Measurements from ENCODE around the gene PITPNC1. TPM values are rescaled to one million over a fixed set of nuclear protein-coding genes. Genes with fewer than 3 reads are reported as not detected.

Gene PITPNC1
- total RNA-seq, 1 experiment from 2014 or later = 37.5 TPM

DNA sequence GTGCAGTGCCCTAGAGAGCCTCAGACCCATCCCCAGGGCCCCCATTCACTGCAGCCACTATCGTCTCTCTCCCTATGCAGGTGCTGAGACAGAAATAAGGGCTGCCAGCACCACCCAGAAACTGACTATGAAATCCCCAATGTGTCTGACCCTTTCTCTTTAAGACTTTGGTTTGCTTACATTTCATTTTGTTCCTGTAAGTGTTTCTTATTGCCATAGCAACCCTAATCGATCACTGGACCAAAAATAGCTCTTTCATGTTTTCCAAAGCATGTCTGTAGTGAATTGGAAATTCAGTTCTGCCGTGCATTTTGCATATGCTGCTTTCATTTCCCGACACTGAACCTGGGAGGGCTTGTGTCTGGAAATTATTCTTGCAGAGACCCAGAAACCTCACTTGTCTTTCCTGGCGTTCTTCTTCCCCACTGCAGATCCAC lies 192.0 kb downstream of the PITPNC1 start:
- Mint-ChIP-seq H3K4me3 (no peak overlapping the region), H3K27ac (no peak overlapping the region), H3K36me3 (ENCODE audit: insufficient read depth in 1 of 3, low read depth in 3 of 3) (peaks cover 0 to 28% (median 0%) of the 10 kb centered on the region in 3 experiments; a peak in 4 of 7 replicates), H3K4me1 (peaks cover 4 to 10% of the 10 kb centered on the region in 2 experiments; a peak in 2 of 4 replicates), H3K9me3 (peaks cover 0 to 2% of the 10 kb centered on the region in 2 experiments; a peak in 1 of 5 replicates), H3K27me3 (ENCODE audit: low read depth) (no peaks in the 10 kb centered on the region)
- H3K79me2 ChIP-seq (ENCODE audit: insufficient read depth, low read length) = no peaks in the 10 kb centered on the region
- no peak overlapping the region for H2BK15ac ChIP-seq (ENCODE audit: low read depth, low read length)
- no peak overlapping the region for H2BK20ac ChIP-seq (ENCODE audit: low read depth, low read length, poor library complexity, severe bottlenecking)
- no peak overlapping the region for H3K18ac ChIP-seq (ENCODE audit: insufficient read length, low read depth, low read length)
- H3K4me2 ChIP-seq (ENCODE audit: insufficient read depth, insufficient read length, low read length) = no peak overlapping the region
- H2AFZ ChIP-seq (ENCODE audit: low read length) = no peak overlapping the region
- H2AK5ac ChIP-seq (ENCODE audit: insufficient read length, low read length) = no peak overlapping the region
- H3K27me3 ChIP-seq (ENCODE audit: insufficient read depth, low read length) = no peaks in the 10 kb centered on the region
- H3K79me1 ChIP-seq (ENCODE audit: insufficient read depth, low read depth, low read length, poor library complexity, severe bottlenecking) = no peaks in the 10 kb centered on the region
- no peak overlapping the region for H2BK5ac ChIP-seq (ENCODE audit: insufficient read length, low read length)
- TF ChIP-seq, protein P1, sequence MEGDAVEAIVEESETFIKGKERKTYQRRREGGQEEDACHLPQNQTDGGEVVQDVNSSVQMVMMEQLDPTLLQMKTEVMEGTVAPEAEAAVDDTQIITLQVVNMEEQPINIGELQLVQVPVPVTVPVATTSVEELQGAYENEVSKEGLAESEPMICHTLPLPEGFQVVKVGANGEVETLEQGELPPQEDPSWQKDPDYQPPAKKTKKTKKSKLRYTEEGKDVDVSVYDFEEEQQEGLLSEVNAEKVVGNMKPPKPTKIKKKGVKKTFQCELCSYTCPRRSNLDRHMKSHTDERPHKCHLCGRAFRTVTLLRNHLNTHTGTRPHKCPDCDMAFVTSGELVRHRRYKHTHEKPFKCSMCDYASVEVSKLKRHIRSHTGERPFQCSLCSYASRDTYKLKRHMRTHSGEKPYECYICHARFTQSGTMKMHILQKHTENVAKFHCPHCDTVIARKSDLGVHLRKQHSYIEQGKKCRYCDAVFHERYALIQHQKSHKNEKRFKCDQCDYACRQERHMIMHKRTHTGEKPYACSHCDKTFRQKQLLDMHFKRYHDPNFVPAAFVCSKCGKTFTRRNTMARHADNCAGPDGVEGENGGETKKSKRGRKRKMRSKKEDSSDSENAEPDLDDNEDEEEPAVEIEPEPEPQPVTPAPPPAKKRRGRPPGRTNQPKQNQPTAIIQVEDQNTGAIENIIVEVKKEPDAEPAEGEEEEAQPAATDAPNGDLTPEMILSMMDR (conservative IDR thresholded peaks at IDR 0.05) = no peak
- H4K20me1 ChIP-seq (ENCODE audit: control insufficient read depth, insufficient read depth, insufficient read length) = no peaks in the 10 kb centered on the region
- no peak overlapping the region for H3K9ac ChIP-seq (ENCODE audit: extremely low read depth, insufficient read length, low read length)
- H2BK120ac ChIP-seq (ENCODE audit: low read depth, low read length, poor library complexity, severe bottlenecking) = no peak overlapping the region
- H3K23me2 ChIP-seq (ENCODE audit: insufficient read length, low read depth, low read length, poor library complexity, severe bottlenecking) = no peaks in the 10 kb centered on the region
- H3K4ac ChIP-seq (ENCODE audit: low read depth, low read length) = no peak overlapping the region
- H3T11ph ChIP-seq (ENCODE audit: low read length) = no peak overlapping the region
- no peak overlapping the region for H3K56ac ChIP-seq (ENCODE audit: insufficient read length, low read depth, low read length)
- H4K5ac ChIP-seq (ENCODE audit: insufficient read length, low read depth, low read length) = no peak overlapping the region
- no peak overlapping the region for H4K8ac ChIP-seq (replicated peaks; ENCODE audit: insufficient read length, low read depth, low read length)
- DNase-seq = peak; percentile 17
- no peak overlapping the region for H3K27ac ChIP-seq (ENCODE audit: insufficient read length, low read depth, low read length)
- no peak overlapping the region for H3K14ac ChIP-seq (ENCODE audit: insufficient read depth, low read length)
- H3K23ac ChIP-seq (ENCODE audit: insufficient read length, low read depth, low read length) = no peak overlapping the region
- no peak overlapping the region for H4K91ac ChIP-seq (ENCODE audit: insufficient read length, low read depth, low read length)
- no peaks in the 10 kb centered on the region for H3K9me3 ChIP-seq (ENCODE audit: control insufficient read depth, low read depth, low read length)
- no CpG with 5 or more reads among the region's 5 CpGs for whole genome bisulfite sequencing (ENCODE audit: extremely low coverage, insufficient read length, low lambda C conversion rate)
- H2BK12ac ChIP-seq (ENCODE audit: insufficient read length, low read depth, low read length) = no peak overlapping the region
- H3K4me1 ChIP-seq (ENCODE audit: insufficient read depth, low read length) = no peaks in the 10 kb centered on the region

All from H9 (cell line).